Measurements from ENCODE around the gene EDRF1.

EDRF1 gene

GRCh38 chr10:125783957-125784356 is 64.4 kb downstream of the EDRF1 start:
- no peak for DNase-seq (ENCODE audit: low read depth in 2 of 2)
- no peak overlapping the region for H3K4me3 ChIP-seq (replicated peaks in 1 of 2; ENCODE audit: low read depth in 2 of 2, low read length in 2 of 2)
- no peak for TF ChIP-seq CTCF (IDR thresholded peaks at IDR 0.05; ENCODE audit: low read depth, low read length)

- H3K4me3 ChIP-seq (replicated peaks in 1 of 2; ENCODE audit: low read depth in 2 of 2, low read length in 2 of 2): no peak overlapping the region
- no peak for TF ChIP-seq CTCF (IDR thresholded peaks at IDR 0.05; ENCODE audit: low read depth, low read length)
- DNase-seq (ENCODE audit: low read depth in 2 of 2): no peak
Observed at GRCh38 chr10:125785791-125786190, 66.3 kb downstream of the EDRF1 start.

- no peak for TF ChIP-seq CTCF (IDR thresholded peaks at IDR 0.05; ENCODE audit: low read depth, low read length)
- H3K4me3 ChIP-seq (replicated peaks in 1 of 2; ENCODE audit: low read depth in 2 of 2, low read length in 2 of 2): no peak overlapping the region
- no peak for DNase-seq (ENCODE audit: low read depth in 2 of 2)
Observed at GRCh38 chr10:125788156-125789034, 68.9 kb downstream of the EDRF1 start.

- no peak overlapping the region for H3K4me3 ChIP-seq (replicated peaks in 1 of 2; ENCODE audit: low read depth in 2 of 2, low read length in 2 of 2)
- no peak for TF ChIP-seq CTCF (IDR thresholded peaks at IDR 0.05; ENCODE audit: low read depth, low read length)
- DNase-seq (ENCODE audit: low read depth in 2 of 2): no peak
Observed at GRCh38 chr10:125792342-125793300, 73.1 kb downstream of the EDRF1 start.

- no peak for TF ChIP-seq CTCF (IDR thresholded peaks at IDR 0.05; ENCODE audit: low read depth, low read length)
- DNase-seq (ENCODE audit: low read depth in 2 of 2): no peak
- no peak overlapping the region for H3K4me3 ChIP-seq (replicated peaks in 1 of 2; ENCODE audit: low read depth in 2 of 2, low read length in 2 of 2)
Observed at GRCh38 chr10:125795128-125795527, 75.6 kb downstream of the EDRF1 start.

- DNase-seq (ENCODE audit: low read depth in 2 of 2): no peak
- TF ChIP-seq CTCF (IDR thresholded peaks at IDR 0.05; ENCODE audit: low read depth, low read length): no peak
- no peak overlapping the region for H3K4me3 ChIP-seq (replicated peaks in 1 of 2; ENCODE audit: low read depth in 2 of 2, low read length in 2 of 2)
Observed at GRCh38 chr10:125795637-125796190, 76.2 kb downstream of the EDRF1 start.
